ENCODE measurements around the gene HES3.

DNA sequence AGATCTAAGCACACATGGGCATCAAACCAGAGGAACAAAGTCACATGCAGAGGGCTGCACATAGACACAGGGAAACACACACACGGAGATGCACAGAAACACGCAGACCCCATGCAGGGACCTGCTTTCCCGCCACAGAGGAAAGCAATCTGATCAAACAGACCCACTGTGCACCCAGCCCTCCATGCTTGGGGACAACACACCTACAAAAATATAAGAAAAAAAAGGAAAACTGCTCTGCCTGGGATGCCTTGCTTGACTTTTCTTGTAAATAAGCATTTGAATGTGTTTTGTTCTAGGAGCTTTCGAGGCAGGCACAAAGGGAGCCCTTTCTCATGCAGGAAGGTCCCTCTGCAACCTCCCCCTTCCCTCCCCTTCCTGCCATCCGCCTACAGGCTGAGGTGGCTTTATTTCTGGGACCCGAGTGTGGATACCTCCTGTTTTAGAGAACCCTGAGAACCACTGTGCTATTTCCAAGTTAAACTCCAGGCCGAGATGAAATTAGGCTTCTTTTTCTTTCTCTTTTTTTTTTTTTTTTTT is 4.7 kb upstream of the HES3 start:
- TF ChIP-seq POLR2A (IDR thresholded peaks at IDR 0.05; ENCODE audit: low read length) (no peak), GATA1 (IDR thresholded peaks at IDR 0.05; ENCODE audit: low read depth, low read length) (no peak)
